Pancreas (tissue), 10 donors: Measurements from ENCODE around the gene EDAR. TPM values are rescaled to one million over a fixed set of nuclear protein-coding genes. Genes with fewer than 3 reads are reported as not detected.

ENCODE experiments used
- ATAC-seq, 4 donors: fragments of 200-7000 bp; cut with Tn5 transposase; one replicate each; pipeline versions ENCODE4 v1.8.0 to v1.9.1; 2020; ENCODE audit warnings: mild to moderate bottlenecking in 4 of 4, moderate library complexity in 4 of 4
- DNase-seq, 6 donors: peaks; one replicate each; pipeline ENCODE4 v3.0.0-alpha.2; 2020
- FAIRE-seq: peaks from 2 replicates; lab custom pipeline; 2012; peaks lifted over from hg19 to GRCh38; lab: Jason Lieb, UNC
- H3K27ac ChIP-seq, 4 donors: fragments of 200-600 bp; sonication (generic); 1 replicate in 3 of 4; 2 replicates in 1 of 4; pipeline versions ENCODE4 v1.5.0 to v1.8.0; 2020
- H3K27me3 ChIP-seq, 4 donors: fragments of 200-600 bp; one replicate each; pipeline ENCODE4 v1.8.0; 2021
- H3K36me3 ChIP-seq, 3 donors: fragments of 200-600 bp; sonication (generic) in 1 of 3; one replicate each; pipeline versions ENCODE4 v1.5.0 to v1.8.0; 2020 to 2021
- H3K4me1 ChIP-seq, 3 donors: fragments of 200-600 bp; one replicate each; pipeline ENCODE4 v1.8.0; 2021
- H3K4me3 ChIP-seq, 4 donors: fragments of 200-600 bp; sonication (generic) in 2 of 4; one replicate each; pipeline versions ENCODE4 v1.5.0 to v1.8.0; 2020 to 2021
- H3K9me3 ChIP-seq, 4 donors: fragments of 200-600 bp; one replicate each; pipeline ENCODE4 v1.8.0; 2021
- CTCF ChIP-seq, 4 donors: fragments of 200-600 bp; sonication (generic) in 3 of 4; IDR thresholded peaks; one replicate each; pipeline versions ENCODE4 v1.5.0 to v1.8.0; 2021; ENCODE audit warnings: antibody characterized with exemption in 4 of 4
- WGBS, 2 donors: extraction: QIAGEN DNeasy Blood & Tissue Kit; methylation state at CpG; one replicate each; pipeline ENCODE4 v1.1.7; 2013; 5-methylcytosine and 5-hydroxymethylcytosine counted together
- intact Hi-C, 3 donors: fragments of 100-400 bp; cut with DNase I; formaldehyde crosslinking; loops; one replicate each; pipeline versions ENCODE4 v1.11.1 to v1.14.2; 2022
- polyA plus RNA-seq, 2 donors: library from polyadenylated mRNA; stranded (reverse); fragments of 200-250 nt; gene quantifications; one replicate each; pipeline ENCODE4 v1.2.3, GENCODE V29; 2013
- total RNA-seq, 6 donors: library from RNA; stranded (reverse); fragmentation: NEBNext Ultra II Directional in 4 of 6; extraction: Animal tissue kit (Norgen Biotek cat#: 25700) in 4 of 6; gene quantifications; one replicate each; pipeline versions ENCODE4 v1.2.1 to v1.2.4, GENCODE V29; 2021 to 2023
- donor health status: healthy with polysubstance abuse.
- donor health status: DM: no; HTN: no; CAD: no; lungs with moderate emphysema.
- donor health status: DM: no; HTN: no; CAD: no.
- donor health status: control.
- donor health status: control.
- donor health status: Bipolar disorder and iron deficiency.
- donor health status: DM: yes; HTN: yes; CAD: no.
- donor health status: DM: no; HTN: no; CAD: no.
- donor health status: DM: no; HTN: no; CAD: no.
- donor health status: DM: yes; HTN: yes; CAD: no.

EDAR gene
- total and polyA plus RNA-seq, 8 donors, result 0.05 to 0.41 (median 0.12) TPM

GRCh38 chr2:108923019-108923700, 65.9 kb downstream of the EDAR start:
- H3K4me1 ChIP-seq, result no peaks in the 10 kb centered on the region
- peak in 3 of 4 donors; percentile 31 to 39 (median 36) for ATAC-seq
- no peaks in the 10 kb centered on the region for H3K36me3 ChIP-seq
- FAIRE-seq, result no peak
- H3K4me3 ChIP-seq, result no peak overlapping the region
- no peaks in the 10 kb centered on the region for H3K27me3 ChIP-seq
- TF ChIP-seq CTCF (IDR thresholded peaks at IDR 0.05), result no peak
- no peaks in the 10 kb centered on the region for H3K9me3 ChIP-seq
- intact Hi-C loops, result no loop called here
- 47 to 51% methylated on average over 12 of the region's 12 CpGs for WGBS, 2 donors
- no peak overlapping the region for H3K27ac ChIP-seq
- peak in 1 of 6 donors; percentile 43 for DNase-seq

GRCh38 chr2:108922141-108922915, 66.7 kb downstream of the EDAR start:
- no peaks in the 10 kb centered on the region for H3K27me3 ChIP-seq
- peak in 1 of 6 donors; percentile 28 for DNase-seq
- WGBS, 2 donors, result 74 to 85% methylated on average over 11 of the region's 11 CpGs
- no peak overlapping the region for H3K4me3 ChIP-seq
- H3K4me1 ChIP-seq, result no peaks in the 10 kb centered on the region
- no peak for ATAC-seq
- no peak overlapping the region for H3K27ac ChIP-seq
- TF ChIP-seq CTCF (IDR thresholded peaks at IDR 0.05), result no peak
- intact Hi-C loops, result no loop called here
- FAIRE-seq, result no peak
- H3K9me3 ChIP-seq, result no peaks in the 10 kb centered on the region
- H3K36me3 ChIP-seq, result no peaks in the 10 kb centered on the region

- DNase-seq (peak in 1 of 6 donors; percentile 31), FAIRE-seq (no peak), ATAC-seq (no peak)
- 68 to 76% methylated on average over 16 of the region's 16 CpGs for WGBS, 2 donors
- H3K36me3 ChIP-seq, result no peaks in the 10 kb centered on the region
- no peaks in the 10 kb centered on the region for H3K4me1 ChIP-seq
- no peak overlapping the region for H3K4me3 ChIP-seq
- no peaks in the 10 kb centered on the region for H3K9me3 ChIP-seq
- no peak for TF ChIP-seq CTCF (IDR thresholded peaks at IDR 0.05)
- no peaks in the 10 kb centered on the region for H3K27me3 ChIP-seq
- intact Hi-C loops, result no loop called here
- no peak overlapping the region for H3K27ac ChIP-seq
Observed at GRCh38 chr2:108921096-108922030, 67.7 kb downstream of the EDAR start.

- no peaks in the 10 kb centered on the region for H3K9me3 ChIP-seq
- no peak for ATAC-seq
- TF ChIP-seq CTCF (IDR thresholded peaks at IDR 0.05), result no peak
- FAIRE-seq, result no peak
- WGBS, 2 donors, result 51 to 52% methylated on average over 7 of the region's 7 CpGs
- DNase-seq, result peak in 1 of 6 donors; percentile 15
- intact Hi-C loops, result no loop called here
- H3K4me3 ChIP-seq, result no peak overlapping the region
- H3K36me3 ChIP-seq, result no peaks in the 10 kb centered on the region
- no peaks in the 10 kb centered on the region for H3K4me1 ChIP-seq
- H3K27me3 ChIP-seq, result no peaks in the 10 kb centered on the region
- no peak overlapping the region for H3K27ac ChIP-seq
Observed at GRCh38 chr2:108920686-108921085, 68.3 kb downstream of the EDAR start.
